HEK293 (cell line): ENCODE results near the gene PTP4A2.

Experiments
- MEIS1 ChIP-seq: sonication (generic); formaldehyde crosslinking; IDR thresholded peaks from 2 replicates; pipeline ENCODE4 v1.8.1; 2022; ENCODE audit warnings: missing genetic modification reagents, mild to moderate bottlenecking, borderline replicate concordance
- YY1 ChIP-seq: fragments of 450-650 bp; formaldehyde crosslinking; IDR thresholded peaks from 2 replicates; pipeline ENCODE4 v1.5.1; 2018; ENCODE audit warnings: missing biosample characterization, missing genetic modification characterization
- ZNF175 ChIP-seq: fragments of 450-650 bp; formaldehyde crosslinking; IDR thresholded peaks from 2 replicates; pipeline ENCODE4 v1.5.1; 2016; ENCODE audit warnings: missing biosample characterization, missing genetic modification characterization
- ZNF19 ChIP-seq: fragments of 450-650 bp; formaldehyde crosslinking; IDR thresholded peaks from 2 replicates; pipeline ENCODE4; 2016; ENCODE audit warnings: missing biosample characterization, missing genetic modification characterization, low read depth
- ZNF274 ChIP-seq, 2 experiments: fragments of 200-500 bp in 1 of 2; fragments of 450-650 bp in 1 of 2; sonication (Bioruptor generic) in 1 of 2; formaldehyde crosslinking in 1 of 2; IDR thresholded peaks; 2 replicates each; pipeline versions ENCODE4 v1.5.1 to v1.6.1; 2014 to 2016; ENCODE audit warnings: borderline replicate concordance in 1 of 2, inconsistent platforms in 1 of 2, low read length in 1 of 2, missing biosample characterization in 1 of 2, missing genetic modification characterization in 1 of 2
- ZNF302 ChIP-seq: fragments of 450-650 bp; formaldehyde crosslinking; IDR thresholded peaks from 2 replicates; pipeline ENCODE4 v1.5.1; 2016; ENCODE audit warnings: missing biosample characterization, missing genetic modification characterization, low read depth
- TF ChIP-seq, protein P1 (sequence below): fragments of 450-650 bp; formaldehyde crosslinking; IDR thresholded peaks from 2 replicates; pipeline ENCODE4 v1.5.1; 2016; ENCODE audit warnings: missing biosample characterization, missing genetic modification characterization
- TF ChIP-seq, protein P2 (sequence below): fragments of 450-650 bp; formaldehyde crosslinking; IDR thresholded peaks from 2 replicates; pipeline ENCODE4 v1.5.1; 2016; ENCODE audit warnings: missing biosample characterization, missing genetic modification characterization
- TF ChIP-seq, protein P3 (sequence below): fragments of 450-650 bp; formaldehyde crosslinking; IDR thresholded peaks from 2 replicates; pipeline ENCODE4 v1.5.1; 2016; ENCODE audit warnings: missing biosample characterization, missing genetic modification characterization
- TF ChIP-seq, protein P4 (sequence below): fragments of 450-650 bp; formaldehyde crosslinking; IDR thresholded peaks from 2 replicates; pipeline ENCODE4 v1.5.1; 2016; ENCODE audit warnings: missing biosample characterization, missing genetic modification characterization
- TF ChIP-seq, protein P5 (sequence below): fragments of 450-650 bp; formaldehyde crosslinking; IDR thresholded peaks from 2 replicates; pipeline ENCODE4 v1.5.1; 2017; ENCODE audit warnings: missing biosample characterization, missing genetic modification characterization
- TF ChIP-seq, protein P6 (sequence below): fragments of 450-650 bp; formaldehyde crosslinking; IDR thresholded peaks from 2 replicates; pipeline ENCODE4 v1.5.1; 2017; ENCODE audit warnings: missing biosample characterization, missing genetic modification characterization

DNA sequence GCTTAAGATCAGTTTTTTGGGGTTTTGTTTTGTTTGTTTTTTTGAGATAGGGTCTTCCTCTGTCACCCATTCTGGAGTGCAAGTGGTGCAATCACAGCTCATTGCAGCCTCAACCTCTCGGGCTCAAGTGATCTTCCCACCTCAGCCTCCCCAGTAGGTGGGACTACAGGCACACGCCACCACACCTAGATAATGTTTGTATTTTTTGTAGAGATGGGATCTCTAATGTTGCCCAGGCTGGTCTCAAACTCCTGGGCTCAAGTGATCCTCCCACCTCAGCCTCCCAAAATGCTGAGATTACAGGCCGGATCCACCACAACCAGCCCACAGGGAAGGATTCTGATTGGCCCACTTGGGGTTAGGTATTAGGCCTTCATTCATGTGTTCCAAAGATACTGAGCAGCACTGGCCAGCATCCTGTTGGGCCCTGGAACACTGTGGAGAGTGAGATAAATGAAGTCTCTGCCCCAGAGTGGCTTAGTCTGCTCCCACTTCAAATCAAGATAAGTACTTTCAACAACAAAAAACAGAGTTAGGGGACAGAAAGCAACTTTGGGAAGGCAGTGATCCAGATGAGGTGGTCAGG, 54.7 kb downstream of the PTP4A2 start:
- TF ChIP-seq, protein P1, sequence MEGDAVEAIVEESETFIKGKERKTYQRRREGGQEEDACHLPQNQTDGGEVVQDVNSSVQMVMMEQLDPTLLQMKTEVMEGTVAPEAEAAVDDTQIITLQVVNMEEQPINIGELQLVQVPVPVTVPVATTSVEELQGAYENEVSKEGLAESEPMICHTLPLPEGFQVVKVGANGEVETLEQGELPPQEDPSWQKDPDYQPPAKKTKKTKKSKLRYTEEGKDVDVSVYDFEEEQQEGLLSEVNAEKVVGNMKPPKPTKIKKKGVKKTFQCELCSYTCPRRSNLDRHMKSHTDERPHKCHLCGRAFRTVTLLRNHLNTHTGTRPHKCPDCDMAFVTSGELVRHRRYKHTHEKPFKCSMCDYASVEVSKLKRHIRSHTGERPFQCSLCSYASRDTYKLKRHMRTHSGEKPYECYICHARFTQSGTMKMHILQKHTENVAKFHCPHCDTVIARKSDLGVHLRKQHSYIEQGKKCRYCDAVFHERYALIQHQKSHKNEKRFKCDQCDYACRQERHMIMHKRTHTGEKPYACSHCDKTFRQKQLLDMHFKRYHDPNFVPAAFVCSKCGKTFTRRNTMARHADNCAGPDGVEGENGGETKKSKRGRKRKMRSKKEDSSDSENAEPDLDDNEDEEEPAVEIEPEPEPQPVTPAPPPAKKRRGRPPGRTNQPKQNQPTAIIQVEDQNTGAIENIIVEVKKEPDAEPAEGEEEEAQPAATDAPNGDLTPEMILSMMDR (tag by site-specific recombination): 0 out of 2 replicates have a peak, but pooled peaks have one; percentile 24
- TF ChIP-seq, protein P2, sequence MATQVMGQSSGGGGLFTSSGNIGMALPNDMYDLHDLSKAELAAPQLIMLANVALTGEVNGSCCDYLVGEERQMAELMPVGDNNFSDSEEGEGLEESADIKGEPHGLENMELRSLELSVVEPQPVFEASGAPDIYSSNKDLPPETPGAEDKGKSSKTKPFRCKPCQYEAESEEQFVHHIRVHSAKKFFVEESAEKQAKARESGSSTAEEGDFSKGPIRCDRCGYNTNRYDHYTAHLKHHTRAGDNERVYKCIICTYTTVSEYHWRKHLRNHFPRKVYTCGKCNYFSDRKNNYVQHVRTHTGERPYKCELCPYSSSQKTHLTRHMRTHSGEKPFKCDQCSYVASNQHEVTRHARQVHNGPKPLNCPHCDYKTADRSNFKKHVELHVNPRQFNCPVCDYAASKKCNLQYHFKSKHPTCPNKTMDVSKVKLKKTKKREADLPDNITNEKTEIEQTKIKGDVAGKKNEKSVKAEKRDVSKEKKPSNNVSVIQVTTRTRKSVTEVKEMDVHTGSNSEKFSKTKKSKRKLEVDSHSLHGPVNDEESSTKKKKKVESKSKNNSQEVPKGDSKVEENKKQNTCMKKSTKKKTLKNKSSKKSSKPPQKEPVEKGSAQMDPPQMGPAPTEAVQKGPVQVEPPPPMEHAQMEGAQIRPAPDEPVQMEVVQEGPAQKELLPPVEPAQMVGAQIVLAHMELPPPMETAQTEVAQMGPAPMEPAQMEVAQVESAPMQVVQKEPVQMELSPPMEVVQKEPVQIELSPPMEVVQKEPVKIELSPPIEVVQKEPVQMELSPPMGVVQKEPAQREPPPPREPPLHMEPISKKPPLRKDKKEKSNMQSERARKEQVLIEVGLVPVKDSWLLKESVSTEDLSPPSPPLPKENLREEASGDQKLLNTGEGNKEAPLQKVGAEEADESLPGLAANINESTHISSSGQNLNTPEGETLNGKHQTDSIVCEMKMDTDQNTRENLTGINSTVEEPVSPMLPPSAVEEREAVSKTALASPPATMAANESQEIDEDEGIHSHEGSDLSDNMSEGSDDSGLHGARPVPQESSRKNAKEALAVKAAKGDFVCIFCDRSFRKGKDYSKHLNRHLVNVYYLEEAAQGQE (tag by site-specific recombination): no peak
- TF ChIP-seq MEIS1 (CRISPR knock-in tag) (no peak), ZNF19 (no peak), ZNF302 (no peak), ZNF274 (IDR thresholded peaks at IDR 0.05; ENCODE audit: low read length) (no peak), ZNF274 (tag by site-specific recombination; IDR thresholded peaks at IDR 0.05; ENCODE audit: borderline replicate concordance) (no peak), ZNF175 (tag by site-specific recombination) (no peak), YY1 (tag by site-specific recombination) (no peak)
- TF ChIP-seq, protein P3, sequence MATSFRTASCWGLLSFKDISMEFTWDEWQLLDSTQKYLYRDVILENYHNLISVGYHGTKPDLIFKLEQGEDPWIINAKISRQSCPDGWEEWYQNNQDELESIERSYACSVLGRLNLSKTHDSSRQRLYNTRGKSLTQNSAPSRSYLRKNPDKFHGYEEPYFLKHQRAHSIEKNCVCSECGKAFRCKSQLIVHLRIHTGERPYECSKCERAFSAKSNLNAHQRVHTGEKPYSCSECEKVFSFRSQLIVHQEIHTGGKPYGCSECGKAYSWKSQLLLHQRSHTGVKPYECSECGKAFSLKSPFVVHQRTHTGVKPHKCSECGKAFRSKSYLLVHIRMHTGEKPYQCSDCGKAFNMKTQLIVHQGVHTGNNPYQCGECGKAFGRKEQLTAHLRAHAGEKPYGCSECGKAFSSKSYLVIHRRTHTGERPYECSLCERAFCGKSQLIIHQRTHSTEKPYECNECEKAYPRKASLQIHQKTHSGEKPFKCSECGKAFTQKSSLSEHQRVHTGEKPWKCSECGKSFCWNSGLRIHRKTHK (tag by site-specific recombination): no peak
- TF ChIP-seq, protein P4, sequence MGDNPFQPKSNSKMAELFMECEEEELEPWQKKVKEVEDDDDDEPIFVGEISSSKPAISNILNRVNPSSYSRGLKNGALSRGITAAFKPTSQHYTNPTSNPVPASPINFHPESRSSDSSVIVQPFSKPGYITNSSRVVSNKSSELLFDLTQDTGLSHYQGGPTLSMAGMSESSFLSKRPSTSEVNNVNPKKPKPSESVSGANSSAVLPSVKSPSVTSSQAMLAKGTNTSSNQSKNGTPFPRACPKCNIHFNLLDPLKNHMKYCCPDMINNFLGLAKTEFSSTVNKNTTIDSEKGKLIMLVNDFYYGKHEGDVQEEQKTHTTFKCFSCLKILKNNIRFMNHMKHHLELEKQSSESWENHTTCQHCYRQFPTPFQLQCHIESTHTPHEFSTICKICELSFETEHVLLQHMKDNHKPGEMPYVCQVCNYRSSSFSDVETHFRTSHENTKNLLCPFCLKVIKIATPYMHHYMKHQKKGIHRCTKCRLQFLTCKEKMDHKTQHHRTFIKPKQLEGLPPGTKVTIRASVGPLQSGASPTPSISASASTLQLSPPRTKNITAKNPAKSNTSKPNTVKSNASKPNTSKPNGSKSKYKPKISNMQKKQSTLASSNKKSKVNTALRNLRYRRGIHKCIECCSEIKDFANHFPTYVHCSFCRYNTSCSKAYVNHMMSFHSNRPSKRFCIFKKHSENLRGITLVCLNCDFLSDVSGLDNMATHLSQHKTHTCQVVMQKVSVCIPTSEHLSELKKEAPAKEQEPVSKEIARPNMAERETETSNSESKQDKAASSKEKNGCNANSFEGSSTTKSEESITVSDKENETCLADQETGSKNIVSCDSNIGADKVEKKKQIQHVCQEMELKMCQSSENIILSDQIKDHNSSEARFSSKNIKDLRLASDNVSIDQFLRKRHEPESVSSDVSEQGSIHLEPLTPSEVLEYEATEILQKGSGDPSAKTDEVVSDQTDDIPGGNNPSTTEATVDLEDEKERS (tag by site-specific recombination): no peak
- TF ChIP-seq, protein P5, sequence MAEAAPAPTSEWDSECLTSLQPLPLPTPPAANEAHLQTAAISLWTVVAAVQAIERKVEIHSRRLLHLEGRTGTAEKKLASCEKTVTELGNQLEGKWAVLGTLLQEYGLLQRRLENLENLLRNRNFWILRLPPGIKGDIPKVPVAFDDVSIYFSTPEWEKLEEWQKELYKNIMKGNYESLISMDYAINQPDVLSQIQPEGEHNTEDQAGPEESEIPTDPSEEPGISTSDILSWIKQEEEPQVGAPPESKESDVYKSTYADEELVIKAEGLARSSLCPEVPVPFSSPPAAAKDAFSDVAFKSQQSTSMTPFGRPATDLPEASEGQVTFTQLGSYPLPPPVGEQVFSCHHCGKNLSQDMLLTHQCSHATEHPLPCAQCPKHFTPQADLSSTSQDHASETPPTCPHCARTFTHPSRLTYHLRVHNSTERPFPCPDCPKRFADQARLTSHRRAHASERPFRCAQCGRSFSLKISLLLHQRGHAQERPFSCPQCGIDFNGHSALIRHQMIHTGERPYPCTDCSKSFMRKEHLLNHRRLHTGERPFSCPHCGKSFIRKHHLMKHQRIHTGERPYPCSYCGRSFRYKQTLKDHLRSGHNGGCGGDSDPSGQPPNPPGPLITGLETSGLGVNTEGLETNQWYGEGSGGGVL: no peak
- TF ChIP-seq, protein P6, sequence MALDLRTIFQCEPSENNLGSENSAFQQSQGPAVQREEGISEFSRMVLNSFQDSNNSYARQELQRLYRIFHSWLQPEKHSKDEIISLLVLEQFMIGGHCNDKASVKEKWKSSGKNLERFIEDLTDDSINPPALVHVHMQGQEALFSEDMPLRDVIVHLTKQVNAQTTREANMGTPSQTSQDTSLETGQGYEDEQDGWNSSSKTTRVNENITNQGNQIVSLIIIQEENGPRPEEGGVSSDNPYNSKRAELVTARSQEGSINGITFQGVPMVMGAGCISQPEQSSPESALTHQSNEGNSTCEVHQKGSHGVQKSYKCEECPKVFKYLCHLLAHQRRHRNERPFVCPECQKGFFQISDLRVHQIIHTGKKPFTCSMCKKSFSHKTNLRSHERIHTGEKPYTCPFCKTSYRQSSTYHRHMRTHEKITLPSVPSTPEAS (tag by site-specific recombination): no peak
